SIG-M5 treated with dmso at 0.1 percent for 504 hours (cell line): ENCODE results near the gene SLC35B2.

ENCODE experiments used
- DNase-seq: peaks from one replicate; lab custom pipeline; 2025; ENCODE audit not compliant: unreplicated experiment; lab: John Stamatoyannopoulos, UW

SLC35B2 gene

GRCh38 chr6:44257025-44257752 is at the start of gene SLC35B2:
SLC35B2 (minus strand) TSS chr6:44257528; CDS start chr6:44257410, 118 bp downstream.
- DNase-seq: peak; percentile 52

- no peak for DNase-seq
Observed at GRCh38 chr6:44306710-44307109, 49.4 kb upstream of the SLC35B2 start.

GRCh38 chr6:44305200-44305725 is 47.9 kb upstream of the SLC35B2 start:
- no peak for DNase-seq

GRCh38 chr6:44304282-44305199 is 47.2 kb upstream of the SLC35B2 start:
- DNase-seq: no peak

GRCh38 chr6:44303842-44304241 is 46.5 kb upstream of the SLC35B2 start:
- no peak for DNase-seq

DNA sequence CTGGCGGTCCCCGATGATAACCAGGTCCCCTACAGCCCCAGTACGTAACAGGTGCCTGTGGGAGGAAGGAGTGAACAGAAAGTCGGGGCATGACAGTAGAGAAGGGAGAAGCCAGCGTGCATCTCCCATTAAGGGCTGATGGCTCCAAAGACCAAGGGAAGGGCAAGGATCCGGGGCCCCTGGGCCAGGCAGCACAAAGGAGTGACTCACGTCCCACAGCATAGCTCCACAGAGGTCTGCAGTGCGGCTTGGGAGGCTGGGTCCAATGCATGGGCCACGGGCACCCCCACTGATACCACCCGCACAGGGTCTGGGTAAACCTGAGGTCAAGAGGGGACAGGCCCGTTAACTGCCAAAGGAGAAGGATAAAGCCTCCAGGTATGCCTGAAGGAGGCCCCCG is 45.5 kb upstream of the SLC35B2 start:
- no peak for DNase-seq

- no peak for DNase-seq
Observed at GRCh38 chr6:44301782-44302564, 44.6 kb upstream of the SLC35B2 start.

GRCh38 chr6:44301106-44301505 is 43.8 kb upstream of the SLC35B2 start:
- no peak for DNase-seq

DNA sequence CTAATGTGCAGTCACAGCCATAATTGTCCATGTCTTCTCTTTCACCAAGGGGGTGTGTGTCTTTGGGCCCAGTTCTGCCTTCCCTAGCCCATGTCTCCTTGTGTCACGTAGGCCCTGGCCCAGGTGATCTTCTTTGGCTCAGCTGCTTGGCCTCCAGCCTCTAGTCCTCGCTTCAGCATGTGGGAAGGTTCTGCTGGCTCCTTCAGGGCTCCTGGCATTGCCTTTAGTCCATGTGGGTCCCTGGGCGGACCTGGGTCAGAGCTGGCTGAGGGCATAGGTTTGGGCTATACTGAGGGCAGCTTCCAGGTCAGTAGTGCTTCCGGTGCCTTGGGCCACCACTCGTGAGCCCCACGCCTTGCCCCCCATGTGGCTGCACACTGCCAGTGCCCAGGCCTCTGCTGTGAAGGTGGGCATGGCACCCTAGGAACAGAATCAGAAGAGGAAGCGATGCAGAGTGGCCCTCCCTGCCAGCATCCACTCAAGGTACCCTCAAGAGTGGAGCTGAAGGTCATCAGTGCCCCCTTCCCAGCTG is 43.0 kb upstream of the SLC35B2 start:
- no peak for DNase-seq

DNA sequence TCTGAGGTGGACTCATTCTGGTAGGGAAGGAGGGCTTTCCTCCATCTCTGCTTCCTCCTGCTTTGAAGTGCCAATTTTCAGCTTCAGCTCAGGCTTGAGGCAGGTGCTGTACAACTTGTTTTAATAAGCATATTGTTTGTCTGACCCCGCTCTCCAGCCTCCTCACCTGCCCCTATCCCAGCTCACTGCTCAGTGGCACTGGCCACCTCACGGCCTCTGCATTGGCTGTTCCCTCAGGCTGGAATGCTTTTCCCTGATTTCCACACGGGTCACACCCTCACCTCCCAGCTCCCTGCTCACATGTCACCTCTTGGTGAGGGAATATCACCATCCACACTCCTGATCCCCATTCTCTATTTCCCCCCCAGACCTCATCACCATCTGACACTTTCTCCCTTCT is 41.5 kb upstream of the SLC35B2 start:
- DNase-seq: no peak

GRCh38 chr6:44298055-44298803 is 40.9 kb upstream of the SLC35B2 start:
- DNase-seq: no peak

- peak; percentile 12 for DNase-seq
Observed at GRCh38 chr6:44297063-44298038, 40.0 kb upstream of the SLC35B2 start.

GRCh38 chr6:44294832-44295791 is 37.8 kb upstream of the SLC35B2 start:
- no peak for DNase-seq

DNA sequence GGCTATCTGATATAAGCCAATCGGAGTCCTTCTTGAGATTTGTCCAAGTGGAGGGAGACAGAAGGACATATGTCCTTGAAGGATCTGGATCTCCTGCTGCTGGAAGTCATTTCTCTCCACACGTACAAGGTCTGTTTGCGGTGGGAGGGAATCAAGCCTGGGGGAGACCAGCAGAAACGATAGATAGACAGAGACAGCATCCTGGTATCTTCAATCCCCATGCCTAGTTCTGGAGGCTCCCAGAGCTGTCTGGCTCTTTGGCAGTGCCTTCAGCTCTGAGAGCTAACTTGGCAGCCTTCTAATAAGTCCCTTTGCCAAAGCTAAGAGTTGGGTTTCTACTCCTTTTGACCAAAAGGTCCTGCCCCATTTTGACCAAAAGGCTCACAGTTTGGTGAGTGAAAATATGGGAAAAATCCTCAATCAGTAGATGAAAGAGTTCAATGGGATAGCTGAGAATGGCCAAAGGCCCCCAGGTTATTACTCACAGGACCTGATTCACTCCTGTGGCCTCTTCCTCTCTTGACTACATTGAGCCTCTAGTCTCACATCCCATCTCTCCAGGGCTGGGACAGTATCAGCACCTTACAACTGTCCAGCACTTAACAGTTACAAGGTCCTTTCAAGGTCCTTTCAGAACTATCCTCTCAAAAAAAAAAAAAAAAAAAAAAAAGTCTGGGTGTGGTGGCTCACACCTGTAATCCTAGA is 35.5 kb upstream of the SLC35B2 start:
- DNase-seq: no peak

GRCh38 chr6:44291841-44292240 is 34.5 kb upstream of the SLC35B2 start:
- no peak for DNase-seq

GRCh38 chr6:44289726-44290260 is 32.5 kb upstream of the SLC35B2 start:
- DNase-seq: no peak

DNA sequence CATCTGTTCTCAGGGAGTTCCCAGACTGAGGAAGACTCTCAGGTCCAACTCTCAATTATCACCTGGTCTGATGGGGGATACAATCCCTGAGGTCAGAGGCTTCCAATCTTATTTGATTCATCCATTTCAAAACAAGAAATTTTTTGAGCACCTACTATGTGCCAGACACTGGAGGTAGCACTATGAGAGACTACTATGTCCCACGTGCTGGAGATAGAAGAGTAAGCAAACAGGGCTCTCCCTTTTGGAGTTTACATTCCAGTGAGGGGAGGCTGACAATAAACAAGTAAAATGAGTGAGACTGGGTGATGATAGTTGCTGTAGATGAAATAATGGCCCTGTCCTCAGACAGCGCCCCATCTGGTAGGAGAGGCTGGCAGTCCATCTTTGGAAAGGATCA is 29.4 kb upstream of the SLC35B2 start:
- no peak for DNase-seq
